WERI-Rb-1 (cell line): ENCODE measurements around the gene KIRREL3.
A peak's percentile ranks its signal among the peaks of the same experiment; 100 is the strongest.

Experiments used
- DNase-seq: peaks from one replicate; pipeline ENCODE4 v3.0.0-alpha.2; 2020
- H3K27ac ChIP-seq: fragments of 250-450 bp; sonication (Bioruptor Pico); 2 replicates; pipeline ENCODE4 v1.5.1; 2020; ENCODE audit warnings: mild to moderate bottlenecking, moderate library complexity
- H3K27me3 ChIP-seq: fragments of 250-450 bp; sonication (Bioruptor Pico); 2 replicates; pipeline ENCODE4 v1.5.1; 2021; ENCODE audit warnings: mild to moderate bottlenecking, low read depth, moderate library complexity; ENCODE audit not compliant: insufficient read depth, severe bottlenecking
- H3K36me3 ChIP-seq: fragments of 250-450 bp; sonication (Bioruptor Pico); 2 replicates; pipeline ENCODE4 v1.5.1; 2020; ENCODE audit warnings: mild to moderate bottlenecking, moderate library complexity
- H3K4me3 ChIP-seq: 2 replicates; pipeline ENCODE4 v1.5.1; 2011; ENCODE audit warnings: low read depth, mild to moderate bottlenecking, control low read depth, low read length
- H3K9me3 ChIP-seq: fragments of 250-450 bp; sonication (Bioruptor Pico); 2 replicates; pipeline ENCODE4 v1.5.1; 2021; ENCODE audit warnings: mild to moderate bottlenecking, moderate library complexity; ENCODE audit not compliant: severe bottlenecking
- TF ChIP-seq, protein P1 (sequence below): IDR thresholded peaks from 2 replicates; pipeline ENCODE4 v1.5.1; 2011; ENCODE audit warnings: low read depth, mild to moderate bottlenecking, control low read depth, inconsistent platforms, low read length

KIRREL3 gene

DNA sequence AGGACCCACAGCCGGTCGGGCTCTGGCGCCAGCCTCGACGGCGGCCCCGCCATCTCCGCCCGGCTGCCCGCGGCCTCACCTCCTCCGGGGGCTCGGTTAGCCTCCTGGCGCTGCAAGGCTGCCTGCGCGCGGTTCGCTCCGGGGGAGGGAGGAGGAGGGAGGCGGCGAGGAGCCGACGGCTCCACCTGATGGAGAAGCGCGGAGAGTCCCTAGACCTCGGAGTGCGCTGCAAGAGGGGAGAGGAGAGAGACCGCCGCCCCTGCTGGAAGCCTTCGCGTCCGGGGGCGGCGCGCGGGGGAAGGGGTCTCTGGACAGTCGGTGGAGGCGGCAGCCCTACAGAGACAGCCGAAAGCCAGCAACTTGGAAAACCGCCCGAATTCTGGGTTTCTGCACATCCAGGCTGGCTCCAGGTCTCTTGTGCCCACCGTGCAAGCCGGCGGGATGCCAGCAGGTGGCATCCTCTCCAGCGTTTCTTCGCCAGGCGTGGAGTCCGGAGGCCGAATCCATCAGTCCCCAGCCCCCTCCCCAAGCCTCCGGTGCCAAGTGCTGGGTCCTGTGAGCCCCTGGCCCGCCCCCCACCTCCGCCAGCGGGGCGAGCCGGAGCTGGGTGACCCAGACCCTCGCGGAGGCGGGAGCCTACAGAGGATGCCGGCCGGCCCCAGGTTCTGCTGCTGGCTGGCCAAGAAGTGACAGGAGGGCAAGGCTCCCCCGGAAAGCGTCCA, 2.9 kb upstream of the KIRREL3 start:
- Histone ChIP-seq H3K36me3 (no peaks in the 10 kb centered on the region), H3K9me3 (no peaks in the 10 kb centered on the region), H3K27ac (peak overlapping the region; percentile 53), H3K4me3 (peak overlapping the region; percentile 53), H3K27me3 (no peaks in the 10 kb centered on the region)
- TF ChIP-seq, protein P1, sequence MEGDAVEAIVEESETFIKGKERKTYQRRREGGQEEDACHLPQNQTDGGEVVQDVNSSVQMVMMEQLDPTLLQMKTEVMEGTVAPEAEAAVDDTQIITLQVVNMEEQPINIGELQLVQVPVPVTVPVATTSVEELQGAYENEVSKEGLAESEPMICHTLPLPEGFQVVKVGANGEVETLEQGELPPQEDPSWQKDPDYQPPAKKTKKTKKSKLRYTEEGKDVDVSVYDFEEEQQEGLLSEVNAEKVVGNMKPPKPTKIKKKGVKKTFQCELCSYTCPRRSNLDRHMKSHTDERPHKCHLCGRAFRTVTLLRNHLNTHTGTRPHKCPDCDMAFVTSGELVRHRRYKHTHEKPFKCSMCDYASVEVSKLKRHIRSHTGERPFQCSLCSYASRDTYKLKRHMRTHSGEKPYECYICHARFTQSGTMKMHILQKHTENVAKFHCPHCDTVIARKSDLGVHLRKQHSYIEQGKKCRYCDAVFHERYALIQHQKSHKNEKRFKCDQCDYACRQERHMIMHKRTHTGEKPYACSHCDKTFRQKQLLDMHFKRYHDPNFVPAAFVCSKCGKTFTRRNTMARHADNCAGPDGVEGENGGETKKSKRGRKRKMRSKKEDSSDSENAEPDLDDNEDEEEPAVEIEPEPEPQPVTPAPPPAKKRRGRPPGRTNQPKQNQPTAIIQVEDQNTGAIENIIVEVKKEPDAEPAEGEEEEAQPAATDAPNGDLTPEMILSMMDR: peak; percentile 76
- DNase-seq: peak; percentile 88

GRCh38 chr11:127002669-127003259, 2.2 kb upstream of the KIRREL3 start:
- peak overlapping the region; percentile 53 for H3K4me3 ChIP-seq
- H3K27ac ChIP-seq: peak overlapping the region; percentile 53
- H3K36me3 ChIP-seq: no peaks in the 10 kb centered on the region
- H3K27me3 ChIP-seq: no peaks in the 10 kb centered on the region
- no peaks in the 10 kb centered on the region for H3K9me3 ChIP-seq
- TF ChIP-seq, protein P1: no peak
- no peak for DNase-seq

DNA sequence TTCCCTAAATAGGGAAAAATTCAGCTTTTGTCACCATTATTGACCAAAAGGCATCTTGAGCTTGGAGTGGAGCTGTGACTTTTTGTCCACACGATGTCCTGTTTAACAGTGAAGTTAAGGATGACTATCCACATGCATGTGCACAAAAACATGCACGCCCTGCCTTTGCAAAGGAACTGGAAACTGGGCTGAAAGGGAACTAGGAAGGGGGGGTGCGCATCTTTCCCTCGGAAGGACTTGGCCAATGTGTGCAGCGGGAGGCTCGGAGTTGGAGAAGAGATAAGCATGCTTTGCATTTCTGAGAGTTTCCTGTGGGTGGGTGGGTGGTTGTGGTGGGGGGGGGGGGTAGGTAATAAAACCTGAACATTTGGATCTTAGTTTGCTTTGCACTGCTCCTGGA, 411 bp upstream of the KIRREL3 start:
- Histone ChIP-seq H3K27ac (no peak overlapping the region), H3K36me3 (no peaks in the 10 kb centered on the region), H3K4me3 (peak overlapping the region; percentile 43), H3K27me3 (no peaks in the 10 kb centered on the region), H3K9me3 (no peaks in the 10 kb centered on the region)
- TF ChIP-seq, protein P1: no peak
- DNase-seq: no peak

DNA sequence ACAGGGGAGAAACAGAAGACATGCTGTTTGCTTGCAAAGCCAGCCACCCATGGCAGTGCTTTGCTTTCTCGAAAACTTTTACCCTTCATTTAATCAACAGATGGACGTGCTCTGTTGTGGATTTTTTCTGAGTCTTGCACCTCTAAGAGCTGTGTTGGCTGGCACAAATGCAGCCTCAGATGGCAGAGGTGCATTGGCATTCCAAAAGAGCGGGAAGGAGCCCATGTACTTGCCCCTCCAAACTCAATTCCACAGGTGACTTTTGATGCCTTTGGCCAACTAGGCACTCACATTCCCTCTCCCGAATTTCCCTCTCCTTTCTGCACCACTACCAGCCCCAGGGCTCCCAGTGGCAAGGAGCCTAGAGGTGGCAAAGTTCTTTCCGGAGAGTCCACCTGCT, 1.2 kb downstream of the KIRREL3 start:
- no peak overlapping the region for H3K4me3 ChIP-seq

DNA sequence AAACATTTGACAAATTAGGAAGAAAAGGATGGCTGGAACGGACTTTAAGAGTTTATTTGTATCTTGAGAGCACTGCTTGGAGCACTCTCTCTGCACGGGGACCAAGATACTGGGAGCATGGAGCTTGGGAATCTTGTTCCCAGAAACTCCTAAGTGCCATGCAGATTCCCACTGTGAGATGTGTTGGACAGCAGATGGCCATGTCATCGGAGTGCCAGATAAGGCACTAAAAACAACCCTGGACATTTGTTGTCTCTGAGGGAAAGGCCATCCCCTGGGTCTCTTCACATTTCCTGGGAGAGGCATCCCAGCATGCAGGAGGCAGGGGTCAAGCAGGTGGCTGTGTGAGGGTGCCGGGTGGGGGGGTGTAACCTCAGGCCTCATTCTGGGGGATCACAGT, 2.9 kb downstream of the KIRREL3 start:
- Histone ChIP-seq H3K36me3 (no peaks in the 10 kb centered on the region), H3K27me3 (no peaks in the 10 kb centered on the region), H3K27ac (no peak overlapping the region), H3K9me3 (no peaks in the 10 kb centered on the region), H3K4me3 (no peak overlapping the region)
- TF ChIP-seq, protein P1: no peak
- no peak for DNase-seq

More for the DNA sequence above, 1.2 kb downstream of the KIRREL3 start:
- H3K27ac ChIP-seq: no peak overlapping the region
- no peaks in the 10 kb centered on the region for H3K9me3 ChIP-seq
- TF ChIP-seq, protein P1: no peak
- no peak for DNase-seq
- no peaks in the 10 kb centered on the region for H3K36me3 ChIP-seq
- no peaks in the 10 kb centered on the region for H3K27me3 ChIP-seq

GRCh38 chr11:126997196-126997595, 3.4 kb downstream of the KIRREL3 start:
- H3K9me3 ChIP-seq: no peaks in the 10 kb centered on the region
- no peak for DNase-seq
- no peaks in the 10 kb centered on the region for H3K27me3 ChIP-seq
- TF ChIP-seq, protein P1: no peak
- H3K4me3 ChIP-seq: no peak overlapping the region
- no peak overlapping the region for H3K27ac ChIP-seq
- H3K36me3 ChIP-seq: no peaks in the 10 kb centered on the region
